ENCODE data around the gene SPATS2. TPM values are rescaled to one million over a fixed set of nuclear protein-coding genes. Genes with fewer than 3 reads are reported as not detected.

Gene SPATS2
- total and polyA plus RNA-seq, 2 donors (not counting 1 experiment from before 2014, with no cell fraction given), result 11.3 to 21.5 TPM

DNA sequence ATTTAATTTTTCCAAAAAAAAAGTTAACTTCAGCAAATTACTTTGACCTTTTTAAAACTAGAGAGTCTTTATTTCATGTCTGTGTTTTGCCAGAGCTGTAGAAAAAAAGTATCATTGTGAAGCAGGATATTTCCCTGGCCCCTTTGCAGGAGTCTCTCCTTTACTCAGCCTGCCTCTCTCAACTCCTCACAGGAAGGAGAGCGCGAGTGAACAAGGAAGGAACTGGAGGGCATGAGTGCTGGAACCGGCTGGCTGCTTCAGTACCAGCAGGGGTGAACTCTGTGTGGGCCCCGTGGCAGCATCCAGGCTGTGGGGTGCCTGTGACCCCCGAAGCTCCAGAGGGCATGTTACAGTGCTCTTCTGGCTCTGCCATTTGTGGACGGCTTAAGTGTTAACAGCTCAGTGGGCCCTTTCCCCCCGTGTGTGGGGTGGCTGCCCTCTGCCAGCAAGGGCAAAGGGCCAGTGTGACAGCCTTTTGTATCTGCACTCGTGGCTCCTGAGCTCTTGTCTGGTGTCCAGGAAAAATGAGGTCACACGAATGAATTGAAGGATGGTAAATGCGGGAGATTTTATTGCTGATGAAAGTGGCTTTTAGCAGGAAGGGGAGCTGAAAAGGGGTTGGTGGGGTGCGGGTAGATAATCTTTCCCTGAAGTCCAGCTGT lies 95.0 kb downstream of the SPATS2 start:
- H3K9ac ChIP-seq (ENCODE audit: low read length), result no peak overlapping the region
- Mint-ChIP-seq H3K4me3 (no peak overlapping the region), H3K4me1 (no peaks in the 10 kb centered on the region), H3K27me3 (no peaks in the 10 kb centered on the region), H3K27ac (no peak overlapping the region), H3K9me3 (ENCODE audit: insufficient read depth) (no peaks in the 10 kb centered on the region)
- ATAC-seq (ENCODE audit: low read depth) (no peak), DNase-seq (no peak)
- CTCF ChIA-PET, result interaction anchor here (0.9 to 1.7 kb wide), 3 partner anchors 105 to 227 kb away, joined by 3 to 5 read pairs (median 4); no protein-coding TSS in a partner anchor
- no peaks in the 10 kb centered on the region for H3K27me3 ChIP-seq (replicated peaks in 1 of 4; ENCODE audit: control extremely low read depth in 1 of 4, control insufficient read depth in 3 of 4, insufficient read depth in 4 of 4, low read length in 3 of 4)
- WGBS (ENCODE audit: insufficient coverage), result 80% methylated on average over 8 of the region's 11 CpGs
- TF ChIP-seq EZH2 (IDR thresholded peaks at IDR 0.05; ENCODE audit: borderline replicate concordance, insufficient read depth, low read depth, low read length, poor library complexity, severe bottlenecking), result no peak
- no peak for TF ChIP-seq CTCF (IDR thresholded peaks at IDR 0.05)
- no peaks in the 10 kb centered on the region for H4K20me1 ChIP-seq (ENCODE audit: control insufficient read depth, insufficient read depth, low read length, poor library complexity, severe bottlenecking)
- H2AFZ ChIP-seq (ENCODE audit: insufficient read depth, low read depth, low read length, poor library complexity, severe bottlenecking), result no peak overlapping the region
- intact Hi-C loops (cut with micrococcal nuclease), result no loop called here
- no peaks in the 10 kb centered on the region for H3K9me3 ChIP-seq (ENCODE audit: control extremely low read depth in 1 of 3, control insufficient read depth in 2 of 3, insufficient read depth in 1 of 3, low read length in 2 of 3)
- H3K27ac ChIP-seq (ENCODE audit: low read length in 2 of 2), result no peak overlapping the region
- no peaks in the 10 kb centered on the region for H3K4me1 ChIP-seq (ENCODE audit: control insufficient read depth in 2 of 2, insufficient read depth in 2 of 2, low read length in 2 of 2)
- H3K79me2 ChIP-seq (ENCODE audit: control insufficient read depth, insufficient read depth, low read length), result no peaks in the 10 kb centered on the region
- H3K4me3 ChIP-seq (ENCODE audit: control extremely low read depth in 1 of 5, extremely low read depth in 1 of 5, insufficient read depth in 1 of 5, low read depth in 2 of 5, low read length in 4 of 5), result no peak overlapping the region
- no peak overlapping the region for H3K4me2 ChIP-seq (replicated peaks; ENCODE audit: low read depth, low read length, poor library complexity, severe bottlenecking)
- peaks cover 4 to 13% of the 10 kb centered on the region in 2 experiments for H3K36me3 ChIP-seq (replicated peaks in 1 of 2; ENCODE audit: control extremely low read depth in 1 of 2, control insufficient read depth in 1 of 2, extremely low read depth in 1 of 2, insufficient read depth in 2 of 2, low read length in 1 of 2)
- POLR2A ChIA-PET, result no interaction called here

GRCh38 chr12:49465132-49465531 lies 97.9 kb downstream of the SPATS2 start:
- Histone ChIP-seq H2AFZ (ENCODE audit: insufficient read depth, low read depth, low read length, poor library complexity, severe bottlenecking) (no peak overlapping the region), H4K20me1 (ENCODE audit: control insufficient read depth, insufficient read depth, low read length, poor library complexity, severe bottlenecking) (no peaks in the 10 kb centered on the region), H3K79me2 (ENCODE audit: control insufficient read depth, insufficient read depth, low read length) (no peaks in the 10 kb centered on the region), H3K27ac (ENCODE audit: low read length in 2 of 2) (no peak overlapping the region), H3K27me3 (replicated peaks in 1 of 4; ENCODE audit: control extremely low read depth in 1 of 4, control insufficient read depth in 3 of 4, insufficient read depth in 4 of 4, low read length in 3 of 4) (no peaks in the 10 kb centered on the region), H3K36me3 (replicated peaks in 1 of 2; ENCODE audit: control extremely low read depth in 1 of 2, control insufficient read depth in 1 of 2, extremely low read depth in 1 of 2, insufficient read depth in 2 of 2, low read length in 1 of 2) (peaks cover 4 to 13% of the 10 kb centered on the region in 2 experiments), H3K9ac (ENCODE audit: low read length) (no peak overlapping the region), H3K9me3 (ENCODE audit: control extremely low read depth in 1 of 3, control insufficient read depth in 2 of 3, insufficient read depth in 1 of 3, low read length in 2 of 3) (no peaks in the 10 kb centered on the region), H3K4me3 (ENCODE audit: control extremely low read depth in 1 of 5, extremely low read depth in 1 of 5, insufficient read depth in 1 of 5, low read depth in 2 of 5, low read length in 4 of 5) (no peak overlapping the region), H3K4me2 (replicated peaks; ENCODE audit: low read depth, low read length, poor library complexity, severe bottlenecking) (no peak overlapping the region), H3K4me1 (ENCODE audit: control insufficient read depth in 2 of 2, insufficient read depth in 2 of 2, low read length in 2 of 2) (no peaks in the 10 kb centered on the region)
- no peaks in the 10 kb centered on the region for H3K27me3 Mint-ChIP-seq
- no peak overlapping the region for H3K27ac Mint-ChIP-seq
- TF ChIP-seq CTCF (IDR thresholded peaks at IDR 0.05) (no peak), EZH2 (IDR thresholded peaks at IDR 0.05; ENCODE audit: borderline replicate concordance, insufficient read depth, low read depth, low read length, poor library complexity, severe bottlenecking) (no peak)
- intact Hi-C loops (cut with micrococcal nuclease), result no loop called here
- H3K4me3 Mint-ChIP-seq, result no peak overlapping the region
- no peaks in the 10 kb centered on the region for H3K9me3 Mint-ChIP-seq (ENCODE audit: insufficient read depth)
- ATAC-seq (ENCODE audit: low read depth), result no peak
- DNase-seq, result no peak
- no CpG with 5 or more reads among the region's 2 CpGs for WGBS (ENCODE audit: insufficient coverage)
- H3K4me1 Mint-ChIP-seq, result no peaks in the 10 kb centered on the region
- ChIA-PET CTCF (no interaction called here), POLR2A (interaction anchor here (0.7 kb wide), 1 partner anchor 214 kb away, joined by 5 read pairs; no protein-coding TSS in a partner anchor)
